ENCODE measurements around the gene ARFGAP1. TPM values are rescaled to one million over a fixed set of nuclear protein-coding genes. Genes with fewer than 3 reads are reported as not detected.

Gene ARFGAP1
- total RNA-seq, 1 donor from 2014 or later = 208 TPM

DNA sequence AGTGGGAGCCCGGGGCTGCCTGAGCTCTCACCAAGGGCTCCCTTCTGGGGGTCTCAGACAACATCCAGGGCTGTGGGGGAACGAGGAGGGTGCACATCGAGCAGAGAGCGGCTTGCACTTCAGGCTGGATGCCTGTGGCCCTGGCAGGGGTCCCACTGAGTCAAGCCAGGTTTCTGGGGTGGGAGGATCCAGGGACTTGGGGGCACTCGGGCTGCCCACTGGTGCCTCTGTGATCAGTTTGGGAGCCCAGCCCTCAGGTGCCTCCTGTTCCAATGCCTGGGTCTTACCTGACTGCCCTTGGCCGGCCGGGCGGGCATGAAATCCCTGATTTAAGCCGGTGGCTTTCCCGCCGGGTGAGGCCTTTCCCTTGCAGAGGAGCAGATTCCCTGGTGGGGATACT, 20.8 kb downstream of the ARFGAP1 start:
- Mint-ChIP-seq H3K4me3 (no peak overlapping the region), H3K4me1 (peaks cover 1% of the 10 kb centered on the region)
- TF ChIP-seq, protein P1, sequence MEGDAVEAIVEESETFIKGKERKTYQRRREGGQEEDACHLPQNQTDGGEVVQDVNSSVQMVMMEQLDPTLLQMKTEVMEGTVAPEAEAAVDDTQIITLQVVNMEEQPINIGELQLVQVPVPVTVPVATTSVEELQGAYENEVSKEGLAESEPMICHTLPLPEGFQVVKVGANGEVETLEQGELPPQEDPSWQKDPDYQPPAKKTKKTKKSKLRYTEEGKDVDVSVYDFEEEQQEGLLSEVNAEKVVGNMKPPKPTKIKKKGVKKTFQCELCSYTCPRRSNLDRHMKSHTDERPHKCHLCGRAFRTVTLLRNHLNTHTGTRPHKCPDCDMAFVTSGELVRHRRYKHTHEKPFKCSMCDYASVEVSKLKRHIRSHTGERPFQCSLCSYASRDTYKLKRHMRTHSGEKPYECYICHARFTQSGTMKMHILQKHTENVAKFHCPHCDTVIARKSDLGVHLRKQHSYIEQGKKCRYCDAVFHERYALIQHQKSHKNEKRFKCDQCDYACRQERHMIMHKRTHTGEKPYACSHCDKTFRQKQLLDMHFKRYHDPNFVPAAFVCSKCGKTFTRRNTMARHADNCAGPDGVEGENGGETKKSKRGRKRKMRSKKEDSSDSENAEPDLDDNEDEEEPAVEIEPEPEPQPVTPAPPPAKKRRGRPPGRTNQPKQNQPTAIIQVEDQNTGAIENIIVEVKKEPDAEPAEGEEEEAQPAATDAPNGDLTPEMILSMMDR (IDR thresholded peaks at IDR 0.05; ENCODE audit: unreplicated experiment) = no peak

DNA sequence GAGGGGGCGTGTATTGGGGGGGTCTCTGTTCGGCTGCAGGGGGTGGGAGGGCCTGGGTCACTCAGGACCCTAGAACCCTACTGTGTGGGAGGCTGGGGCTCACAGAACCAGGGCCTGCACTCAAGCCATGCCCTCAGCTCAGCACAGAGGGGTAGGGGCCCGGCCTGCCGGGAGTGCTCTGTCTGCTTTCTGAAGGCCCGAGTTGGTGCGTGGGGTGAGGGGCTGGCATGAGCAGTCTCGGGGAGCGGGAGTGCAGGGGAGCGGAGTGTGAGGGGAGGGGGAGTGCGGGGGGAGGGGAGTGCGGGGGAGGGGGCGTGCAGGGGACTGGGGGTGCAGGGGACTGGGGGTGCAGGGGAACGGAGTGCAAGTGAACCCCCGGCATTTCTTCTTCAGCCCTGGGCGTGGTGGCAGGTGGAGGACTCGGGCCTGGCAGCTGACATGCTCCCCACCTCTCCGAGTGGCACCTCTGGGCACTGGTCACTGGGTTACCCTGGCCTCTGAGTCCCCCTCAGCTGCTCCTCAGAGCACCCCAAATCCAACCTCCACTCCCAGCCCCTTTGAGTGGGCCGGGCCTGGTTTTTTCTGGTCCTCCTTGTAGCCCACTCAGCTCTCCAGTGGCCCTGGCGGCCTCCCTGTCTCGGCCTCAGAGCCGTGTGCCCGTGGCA, 21.4 kb downstream of the ARFGAP1 start:
- peaks cover 23% of the 10 kb centered on the region for H3K27me3 Mint-ChIP-seq (ENCODE audit: low read depth)
- no peaks in the 10 kb centered on the region for H3K9me3 Mint-ChIP-seq
- TF ChIP-seq, protein P1 (IDR thresholded peaks at IDR 0.05; ENCODE audit: unreplicated experiment) = no peak
- no peak overlapping the region for H3K27ac Mint-ChIP-seq
- peaks cover 1% of the 10 kb centered on the region for H3K4me1 Mint-ChIP-seq
- H3K36me3 Mint-ChIP-seq = no peaks in the 10 kb centered on the region
- no peak overlapping the region for H3K4me3 Mint-ChIP-seq
- no peak for DNase-seq (ENCODE audit: low spot score in 2 of 2, unreplicated experiment in 2 of 2)

More for the DNA sequence above, 20.8 kb downstream of the ARFGAP1 start:
- Mint-ChIP-seq H3K27me3 (ENCODE audit: low read depth) (peaks cover 20% of the 10 kb centered on the region), H3K9me3 (no peaks in the 10 kb centered on the region), H3K27ac (no peak overlapping the region), H3K36me3 (peaks cover 2% of the 10 kb centered on the region)
- no peak for DNase-seq (ENCODE audit: low spot score in 2 of 2, unreplicated experiment in 2 of 2)

DNA sequence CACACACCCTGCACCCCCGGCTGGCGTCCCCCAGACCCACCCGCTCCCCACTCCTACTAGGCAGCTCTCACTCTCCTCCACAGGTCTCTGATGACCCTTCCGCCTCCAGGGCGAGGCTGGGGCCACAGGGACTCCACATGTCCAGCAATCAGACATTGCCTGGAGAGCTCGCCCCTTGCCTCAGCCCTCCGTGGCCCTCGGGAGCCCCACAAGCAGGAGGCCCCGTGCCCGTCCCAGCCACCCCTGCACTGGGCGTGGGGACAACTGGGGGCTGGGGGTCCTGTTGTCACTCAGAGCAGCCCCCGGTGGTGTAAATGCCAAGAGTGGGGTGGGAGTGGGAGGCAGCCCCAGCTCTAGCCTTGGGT, 21.9 kb downstream of the ARFGAP1 start:
- DNase-seq (ENCODE audit: low spot score in 2 of 2, unreplicated experiment in 2 of 2) = no peak
- H3K27me3 Mint-ChIP-seq (ENCODE audit: low read depth) = peaks cover 28% of the 10 kb centered on the region
- TF ChIP-seq, protein P1 (IDR thresholded peaks at IDR 0.05; ENCODE audit: unreplicated experiment) = no peak
- H3K27ac Mint-ChIP-seq = no peak overlapping the region
- no peak overlapping the region for H3K4me3 Mint-ChIP-seq
- no peaks in the 10 kb centered on the region for H3K9me3 Mint-ChIP-seq
- no peaks in the 10 kb centered on the region for H3K36me3 Mint-ChIP-seq
- peaks cover 1% of the 10 kb centered on the region for H3K4me1 Mint-ChIP-seq

DNA sequence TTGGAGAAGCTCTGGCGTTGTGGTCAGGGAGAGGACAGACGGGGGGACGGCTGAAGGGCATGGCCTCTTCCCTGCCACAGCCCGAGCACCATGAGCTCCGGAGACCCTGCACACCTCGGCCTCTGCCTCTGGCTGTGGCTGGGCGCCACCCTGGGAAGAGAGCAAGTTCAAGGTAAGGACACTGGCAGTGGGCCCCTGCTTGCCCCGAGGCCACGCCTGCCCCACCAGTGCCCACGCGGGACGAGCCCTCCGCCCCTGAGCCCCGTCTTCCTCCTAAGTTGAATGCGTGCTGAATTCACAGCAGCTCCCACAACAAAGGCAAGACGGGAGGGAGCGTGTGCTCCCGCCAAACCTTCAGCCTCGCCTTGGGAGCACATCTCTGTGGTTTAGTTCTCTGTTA, 22.4 kb downstream of the ARFGAP1 start:
- TF ChIP-seq, protein P1 (IDR thresholded peaks at IDR 0.05; ENCODE audit: unreplicated experiment) = no peak
- Mint-ChIP-seq H3K36me3 (no peaks in the 10 kb centered on the region), H3K27me3 (ENCODE audit: low read depth) (peaks cover 28% of the 10 kb centered on the region), H3K4me1 (peaks cover 1% of the 10 kb centered on the region), H3K4me3 (no peak overlapping the region), H3K9me3 (no peaks in the 10 kb centered on the region), H3K27ac (no peak overlapping the region)
- no peak for DNase-seq (ENCODE audit: low spot score in 2 of 2, unreplicated experiment in 2 of 2)

DNA sequence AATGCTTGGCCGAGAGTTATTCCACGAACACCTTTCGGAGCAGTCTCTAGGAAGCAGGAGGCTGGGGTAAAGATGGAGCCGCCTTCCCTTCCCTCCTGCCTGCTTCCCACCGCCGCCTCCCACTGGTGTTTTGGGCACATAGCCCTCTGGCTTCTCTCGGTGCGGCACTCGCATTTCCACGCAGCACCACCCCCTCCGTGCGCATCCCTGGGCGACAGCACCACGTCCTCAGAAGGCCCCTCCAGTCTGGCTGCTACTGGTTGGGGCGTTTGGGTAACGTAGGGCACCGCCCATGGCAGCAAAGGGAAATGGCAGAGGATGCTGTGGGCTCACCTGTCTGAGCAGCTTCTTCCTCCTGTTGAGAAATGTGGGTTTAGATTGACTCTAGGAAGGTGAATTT, 22.8 kb downstream of the ARFGAP1 start:
- Mint-ChIP-seq H3K27ac (no peak overlapping the region), H3K4me3 (no peak overlapping the region), H3K27me3 (ENCODE audit: low read depth) (peaks cover 32% of the 10 kb centered on the region), H3K36me3 (no peaks in the 10 kb centered on the region), H3K4me1 (peaks cover 1% of the 10 kb centered on the region), H3K9me3 (no peaks in the 10 kb centered on the region)
- TF ChIP-seq, protein P1 (IDR thresholded peaks at IDR 0.05; ENCODE audit: unreplicated experiment) = no peak
- no peak for DNase-seq (ENCODE audit: low spot score in 2 of 2, unreplicated experiment in 2 of 2)

All from mesothelial cell of epicardium (in vitro differentiated cells).